ENCODE data around the gene MGAT5.

MGAT5 gene

DNA sequence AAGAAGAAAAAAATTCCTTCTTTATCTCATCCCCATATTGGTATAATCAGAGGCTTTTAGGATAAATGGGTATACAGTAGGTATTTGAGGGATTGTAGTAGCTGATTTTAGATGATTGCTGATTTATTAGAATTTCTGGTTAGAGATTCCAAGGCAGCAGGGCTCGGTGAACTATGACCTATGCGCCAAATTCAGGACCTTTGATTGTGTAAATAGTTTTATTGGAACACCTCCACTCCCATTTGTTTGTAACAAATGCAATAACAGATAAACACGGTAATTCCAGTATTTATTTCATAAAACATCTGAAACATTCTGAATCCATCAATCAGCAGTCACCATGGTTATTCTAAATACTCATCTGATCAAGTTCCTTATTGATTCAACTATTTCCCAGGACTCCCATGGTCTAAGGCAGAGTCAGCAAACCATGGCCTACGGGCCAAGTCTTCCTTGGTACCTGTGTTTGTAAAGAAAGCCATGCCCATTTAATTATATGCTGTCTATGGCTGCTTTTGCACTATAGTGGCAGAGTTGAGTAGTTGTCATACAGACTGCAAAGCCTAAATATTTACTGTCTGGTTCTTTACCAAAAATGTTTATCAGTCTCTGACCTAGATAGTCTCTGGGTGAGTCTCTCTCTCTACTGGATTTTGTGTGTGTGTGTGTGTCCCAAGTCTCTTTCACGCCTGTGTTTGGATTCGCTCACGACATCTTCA is 4.3 kb downstream of the MGAT5 start:
- DNase-seq, result no peak

DNA sequence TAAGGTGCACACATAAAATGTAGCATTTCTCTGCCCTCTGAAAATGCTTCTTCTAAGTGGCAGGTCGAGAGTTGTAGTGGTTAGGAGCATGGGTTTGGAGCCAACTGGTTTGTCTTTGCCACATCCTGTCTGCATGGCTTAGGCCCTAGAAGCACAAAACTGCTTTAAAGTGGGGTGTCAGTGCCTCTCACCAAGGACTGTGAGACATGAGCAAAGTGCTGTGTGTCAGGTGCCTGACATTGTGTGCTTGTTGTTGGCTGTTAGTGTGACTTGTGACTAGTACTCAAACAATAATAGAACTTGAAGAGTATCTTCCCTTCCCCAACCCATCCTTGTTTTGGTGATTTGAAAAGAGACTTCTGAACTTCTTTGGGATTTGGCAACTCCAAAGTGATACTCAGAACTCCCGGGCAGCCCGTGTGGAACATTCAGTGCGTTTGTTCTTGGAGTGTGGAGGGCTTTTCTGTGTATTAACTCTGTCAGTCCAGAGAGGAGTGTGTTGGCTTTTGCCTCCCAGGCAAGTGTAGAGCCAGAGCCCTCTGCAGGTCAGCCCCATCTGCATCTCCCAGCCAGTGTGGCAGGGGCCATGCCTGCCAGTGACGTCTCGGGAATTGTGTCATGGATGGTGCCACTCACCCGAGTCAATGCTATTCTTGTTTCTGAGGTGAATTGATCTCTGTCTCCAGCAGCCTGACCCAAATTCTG is 5.0 kb downstream of the MGAT5 start:
- no peak for DNase-seq

DNA sequence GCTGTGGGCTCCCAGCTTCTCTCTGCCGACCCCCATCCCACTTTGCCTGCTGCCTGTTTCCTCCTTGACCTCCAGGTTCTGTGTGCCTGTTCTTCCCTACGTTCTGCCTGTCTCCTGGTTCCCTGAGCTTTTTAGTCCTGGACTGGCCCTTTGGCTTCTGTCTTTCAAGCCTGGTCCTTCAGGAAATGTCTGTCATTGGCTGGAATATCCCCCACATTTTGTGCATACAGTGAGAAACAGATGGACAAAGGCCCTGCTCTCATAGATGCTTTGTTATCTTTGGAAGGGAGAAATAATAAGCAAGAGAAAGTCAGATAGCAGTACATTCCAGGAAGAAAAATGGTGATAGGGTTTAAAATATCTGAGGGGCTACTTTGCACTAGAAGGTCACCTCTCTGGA is 5.7 kb downstream of the MGAT5 start:
- DNase-seq, result no peak

DNA sequence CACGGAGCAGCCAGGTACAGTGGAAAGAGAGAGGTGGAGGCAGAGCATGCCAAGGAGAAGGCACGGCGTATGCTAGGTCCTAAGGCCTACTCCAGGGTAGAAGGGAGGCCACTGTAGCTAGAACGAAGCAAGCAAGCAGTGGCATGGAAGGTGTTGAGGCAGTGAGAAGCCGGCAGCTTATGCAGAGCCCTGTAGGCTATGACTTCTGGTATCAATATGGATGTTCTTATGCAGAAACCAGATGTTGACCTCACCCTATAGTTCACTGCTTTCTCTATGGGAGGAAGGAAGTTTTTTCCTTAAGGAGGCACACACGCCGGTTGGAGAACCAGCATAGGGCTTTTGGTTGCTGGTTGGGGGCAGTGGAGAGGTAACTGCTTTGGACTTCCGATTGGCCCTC is 6.1 kb downstream of the MGAT5 start:
- no peak for DNase-seq

DNA sequence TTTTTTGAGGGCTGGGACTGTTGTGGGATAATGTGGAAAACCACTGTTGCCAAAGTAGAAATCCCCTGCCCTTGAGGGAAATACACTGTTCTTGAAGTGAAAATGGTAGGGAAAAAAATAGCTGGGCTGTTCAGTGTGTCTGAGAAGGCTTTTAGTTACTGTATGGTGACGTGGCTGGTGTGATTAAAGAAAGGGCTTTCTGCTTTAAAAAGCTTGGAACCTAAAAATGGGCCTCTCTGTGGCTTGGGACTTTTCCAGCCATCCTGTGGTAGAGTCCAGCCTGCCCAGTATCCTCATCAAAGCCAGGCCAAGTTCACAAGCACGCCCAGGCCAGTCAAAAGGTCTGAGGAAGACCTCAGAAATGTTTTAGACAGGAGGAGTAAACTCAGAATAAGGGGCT is 6.8 kb downstream of the MGAT5 start:
- no peak for DNase-seq

DNA sequence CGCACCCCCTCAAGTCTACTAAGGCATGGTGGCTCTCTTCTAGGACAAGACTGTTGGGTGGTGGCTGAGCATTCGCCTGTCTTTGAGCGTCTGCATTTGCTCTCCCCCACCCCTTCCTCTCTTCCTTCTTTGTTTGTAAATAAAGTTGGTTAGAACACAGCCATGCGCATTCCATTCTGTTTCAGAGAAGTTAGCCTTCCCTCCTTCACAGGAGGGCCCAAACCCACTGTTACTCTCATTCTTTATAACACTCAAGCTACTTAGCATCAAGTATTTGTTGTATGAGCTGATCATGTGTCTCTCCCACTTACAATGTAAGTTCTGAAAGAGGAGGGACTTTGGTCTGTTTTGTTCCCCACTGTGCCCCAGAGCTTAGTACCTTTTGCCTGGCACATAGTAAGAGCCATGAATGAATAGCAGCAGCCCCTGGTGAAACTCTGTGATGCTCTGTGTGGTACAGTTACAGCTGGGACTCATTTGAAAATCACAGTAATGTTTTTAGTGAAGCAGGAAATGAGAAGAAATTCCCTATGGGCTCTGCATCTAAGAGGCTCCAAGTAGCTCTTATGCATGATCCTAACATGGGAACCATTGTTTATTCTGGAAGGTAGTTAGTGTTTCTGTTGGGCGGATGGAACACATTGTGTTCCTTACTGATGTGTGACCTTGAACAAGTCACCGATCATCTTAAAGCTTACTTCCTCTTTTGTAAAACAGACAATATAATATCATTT is 7.7 kb downstream of the MGAT5 start:
- DNase-seq, result no peak

DNA sequence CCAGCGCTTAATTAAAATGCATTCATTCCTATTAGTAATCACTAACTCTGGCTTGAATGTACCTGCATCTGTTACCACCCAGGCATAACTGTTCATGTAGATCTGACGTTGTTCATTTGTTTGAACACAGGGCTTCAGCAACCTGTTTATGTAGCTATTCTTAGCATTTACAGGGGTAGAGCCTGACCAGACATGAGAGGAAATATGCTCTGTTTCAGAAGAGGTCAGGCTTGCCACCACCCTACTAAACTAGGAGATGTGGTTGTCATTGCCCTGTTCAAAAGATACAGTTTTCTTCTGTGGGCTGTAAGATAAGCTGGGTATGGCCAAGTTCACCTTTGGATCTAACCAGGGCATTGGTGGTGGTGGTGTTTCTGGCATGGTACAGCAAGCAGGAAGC is 8.8 kb downstream of the MGAT5 start:
- DNase-seq, result no peak

DNA sequence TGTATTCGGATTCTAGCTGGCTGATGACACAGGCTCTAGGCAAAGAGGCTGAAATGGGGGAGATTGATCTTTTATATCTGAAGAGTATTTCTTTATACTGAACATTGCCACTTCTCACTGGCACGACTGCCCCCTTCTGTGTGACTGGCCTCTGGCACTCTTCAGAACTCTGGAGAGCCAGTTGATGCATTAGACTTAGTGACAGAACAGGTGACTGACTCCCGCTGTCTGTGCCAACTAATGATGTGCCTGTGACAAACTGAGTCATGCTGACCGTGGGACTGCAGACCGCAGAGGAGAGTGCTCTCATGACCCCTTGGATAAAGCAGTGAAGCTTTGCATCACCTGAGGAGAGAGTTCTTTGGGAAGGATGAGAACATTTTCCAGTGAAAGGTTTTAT is 14.4 kb downstream of the MGAT5 start:
- no peak for DNase-seq

DNA sequence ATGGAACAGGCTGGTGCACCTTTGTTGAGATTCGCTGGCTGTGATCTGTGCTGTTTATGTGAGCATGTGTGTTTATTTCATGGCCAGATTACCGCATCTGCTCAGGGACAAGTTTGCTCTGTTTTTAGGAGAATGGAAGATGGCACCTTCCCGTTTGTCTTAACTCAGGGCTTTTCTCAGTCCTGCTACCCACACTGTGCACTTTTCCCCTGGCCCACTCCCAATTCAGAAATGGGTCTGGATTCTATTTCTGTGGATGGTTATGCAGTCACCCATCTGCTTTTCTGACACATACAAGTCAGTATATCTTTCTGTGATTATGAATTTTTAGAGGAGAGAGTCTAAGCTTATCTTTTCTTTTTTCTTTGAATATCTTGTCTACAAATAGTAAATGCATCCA is 15.4 kb downstream of the MGAT5 start:
- DNase-seq, result no peak

DNA sequence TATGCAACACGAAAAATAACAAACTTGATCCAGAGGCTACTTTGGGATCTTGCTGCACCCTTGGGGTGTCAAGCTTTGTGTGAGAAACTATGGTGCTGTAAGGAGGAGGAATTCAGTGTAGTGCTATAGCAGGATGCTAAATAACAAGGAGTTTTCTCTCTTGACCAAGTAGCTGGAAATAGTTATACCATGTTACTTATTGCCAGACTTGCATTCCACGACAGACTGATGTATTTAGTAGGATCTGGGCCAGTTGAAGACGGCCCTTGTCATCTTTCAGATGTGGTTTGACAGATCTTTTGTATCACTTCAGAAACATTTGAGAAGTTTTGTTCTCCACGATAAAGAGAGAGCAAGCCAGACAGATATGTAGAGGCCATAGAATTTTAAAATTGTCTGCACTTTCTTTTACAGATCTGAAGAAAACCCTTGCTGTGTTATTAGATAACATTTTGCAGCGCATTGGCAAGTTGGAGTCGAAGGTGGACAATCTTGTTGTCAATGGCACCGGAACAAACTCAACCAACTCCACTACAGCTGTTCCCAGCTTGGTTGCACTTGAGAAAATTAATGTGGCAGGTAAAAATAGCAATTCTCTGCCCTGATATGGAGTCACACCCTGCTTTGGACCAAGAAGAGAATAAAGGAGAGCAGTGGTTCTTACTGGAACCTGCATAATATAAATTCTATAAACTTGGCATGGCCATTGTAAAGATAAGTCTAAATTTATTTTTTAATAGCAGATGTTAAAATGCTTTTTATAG is 16.3 kb downstream of the MGAT5 start:
- no peak for DNase-seq

DNA sequence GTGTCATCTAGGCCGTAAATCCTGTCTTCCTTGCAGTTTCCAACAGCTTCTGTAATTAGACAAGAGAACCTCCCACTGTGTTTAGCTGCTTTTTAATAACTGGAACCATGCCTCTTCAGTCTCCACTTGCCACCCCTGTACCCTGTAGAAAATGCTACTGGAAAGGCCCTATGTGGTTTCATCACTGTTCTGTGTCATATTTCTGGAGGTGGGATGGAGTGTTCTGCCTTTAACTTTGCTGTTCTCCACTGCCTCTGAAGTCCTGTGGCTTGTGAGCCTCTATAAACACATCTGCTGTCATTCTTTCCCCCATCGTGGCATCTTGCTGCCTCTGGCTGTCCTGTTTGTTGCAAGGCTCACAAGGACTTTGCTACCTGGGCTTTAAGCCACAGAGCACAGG is 17.9 kb downstream of the MGAT5 start:
- DNase-seq, result no peak

DNA sequence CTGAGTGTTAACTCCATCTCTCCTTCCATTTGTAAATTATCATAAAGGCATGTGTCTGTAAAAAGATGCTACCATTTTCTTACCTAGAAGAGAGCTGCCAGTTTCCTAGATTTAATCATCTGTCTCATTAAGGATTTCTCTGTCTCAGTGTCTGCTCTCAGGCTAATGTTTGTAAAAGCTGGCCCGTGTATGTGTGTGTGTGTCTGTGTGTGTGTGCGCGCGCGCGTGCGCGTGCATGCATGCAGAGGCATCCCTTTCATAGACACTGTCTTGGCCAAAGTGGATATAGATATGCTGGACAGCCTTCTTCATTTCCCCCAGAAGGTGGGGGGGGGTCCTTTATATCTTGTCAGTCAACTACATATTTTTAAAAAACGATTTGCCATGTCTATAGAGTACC is 18.9 kb downstream of the MGAT5 start:
- no peak for DNase-seq

DNA sequence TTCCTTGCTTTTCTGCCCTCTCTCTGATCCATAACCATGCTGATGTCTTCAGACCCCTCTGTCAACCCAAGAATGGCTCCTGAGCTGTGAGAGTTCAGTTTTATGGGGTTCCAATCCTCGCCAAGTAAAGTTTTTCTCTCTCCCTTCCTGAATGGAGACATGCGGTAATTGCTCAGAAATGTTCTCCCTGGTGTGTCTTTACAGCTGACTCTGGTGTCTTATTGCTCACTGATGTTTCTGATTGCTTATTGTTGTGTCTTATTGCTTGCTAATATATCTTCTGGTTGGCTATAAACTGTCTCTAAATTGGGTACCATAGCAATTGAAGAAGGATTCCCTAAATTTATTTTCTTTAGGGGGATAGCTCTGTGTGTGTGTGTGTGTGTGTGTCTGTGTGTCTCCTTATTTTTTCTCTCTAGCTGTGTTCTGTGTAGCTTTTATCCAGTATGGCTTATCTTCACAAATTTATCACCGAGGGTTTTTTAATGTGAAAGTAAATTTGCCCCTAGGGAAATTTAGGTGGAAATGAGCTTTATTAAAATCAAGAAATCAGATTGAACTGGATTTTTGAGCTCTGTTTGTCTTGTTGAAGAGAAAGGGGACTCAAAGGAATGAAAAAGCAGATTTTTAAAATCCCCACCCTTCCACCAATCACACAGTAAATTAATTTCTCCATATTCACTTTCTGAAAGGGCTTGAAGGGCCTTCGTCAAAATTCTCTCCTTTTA is 19.5 kb downstream of the MGAT5 start:
- DNase-seq, result no peak

DNA sequence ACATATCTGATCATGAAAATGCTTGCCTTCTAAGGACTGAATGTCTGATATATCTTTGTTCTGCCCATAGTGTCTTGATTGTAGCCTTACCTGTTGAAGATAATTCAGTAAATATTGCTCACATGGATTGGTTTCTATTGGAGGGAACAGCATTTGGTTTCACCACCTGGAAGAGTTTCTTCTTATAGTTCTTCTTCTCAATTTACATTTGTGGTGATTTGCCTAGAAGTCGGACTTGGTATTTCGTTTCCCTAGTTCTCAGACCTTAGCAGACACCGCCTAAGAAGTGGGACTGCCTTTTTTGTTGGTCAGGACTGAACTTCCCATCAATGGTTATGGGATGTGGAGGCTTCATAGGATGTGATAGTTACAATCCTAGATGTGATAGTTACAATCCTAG is 20.2 kb downstream of the MGAT5 start:
- no peak for DNase-seq

DNA sequence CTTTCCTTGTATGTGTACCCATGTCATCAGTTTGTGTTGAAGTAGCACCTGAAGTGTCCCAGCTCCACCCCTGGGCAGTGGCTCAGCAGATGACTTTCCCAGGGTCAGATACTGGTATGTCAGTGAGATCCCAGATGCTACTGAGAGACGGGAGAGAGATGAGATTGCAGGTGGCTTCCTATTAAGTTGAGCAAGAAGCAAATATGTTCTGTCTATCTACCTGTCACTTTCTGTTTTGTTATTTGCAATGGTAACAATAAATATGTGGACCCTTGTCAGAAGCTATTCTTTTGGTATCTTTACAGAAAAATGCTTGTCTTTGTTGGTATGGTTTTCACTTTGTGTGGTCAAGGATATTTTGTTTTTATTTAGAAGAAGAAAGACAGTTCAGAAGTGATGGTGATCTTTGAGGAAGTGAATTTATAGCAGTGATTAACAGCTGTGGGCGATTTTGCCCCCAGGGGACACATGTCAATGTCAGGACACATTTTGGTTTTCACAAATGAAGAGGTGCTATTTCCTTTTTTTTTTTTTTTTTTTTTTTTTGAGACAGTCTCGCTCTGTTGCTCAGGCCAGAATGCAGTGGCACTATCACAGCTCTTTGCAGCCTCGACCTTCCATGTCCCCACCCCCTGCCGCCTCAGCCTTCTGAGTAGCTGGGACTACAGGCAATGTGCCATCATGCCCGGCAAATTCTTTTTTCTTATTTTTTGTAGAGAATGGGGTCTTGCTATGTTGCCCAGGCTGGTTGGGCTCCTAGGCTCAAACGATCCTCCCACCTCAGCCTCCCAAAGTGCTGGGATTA is 21.4 kb downstream of the MGAT5 start:
- DNase-seq, result no peak

DNA sequence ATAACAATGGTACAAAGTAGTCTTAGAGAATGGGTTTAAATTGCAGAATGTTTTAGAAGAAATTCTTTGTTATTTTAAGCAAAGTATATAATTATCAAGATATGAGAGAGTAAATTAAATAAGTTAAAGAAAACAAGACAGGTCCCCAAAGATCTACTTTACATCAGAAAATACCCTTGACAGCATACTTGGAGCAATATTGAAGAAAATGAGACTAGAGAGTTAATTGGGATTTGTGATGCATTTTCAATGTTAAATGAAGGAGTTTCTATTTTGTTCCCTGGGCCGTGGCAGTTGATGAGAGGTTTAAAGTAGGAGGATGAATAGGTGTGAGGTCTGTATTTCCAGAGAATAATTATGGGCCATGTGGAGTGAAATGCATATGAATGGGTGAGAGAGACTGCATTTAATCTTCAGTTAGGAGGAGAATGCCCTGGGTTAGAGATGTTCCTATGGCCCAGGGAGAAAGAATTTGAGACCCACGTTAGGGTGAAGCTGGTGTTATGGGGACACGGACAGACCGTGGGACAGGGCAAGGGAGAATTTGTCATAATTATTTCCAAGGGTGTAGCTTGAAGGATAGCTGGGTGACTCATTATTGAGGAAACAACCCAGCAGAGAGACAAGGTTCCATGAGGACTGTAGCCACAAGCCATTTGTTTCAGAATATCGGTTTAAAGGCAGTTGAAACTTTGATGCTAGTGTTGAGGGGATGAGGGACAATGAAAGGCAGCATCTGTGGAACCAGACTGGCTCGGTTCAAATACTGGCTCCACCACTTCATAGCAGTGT is 22.7 kb downstream of the MGAT5 start:
- DNase-seq, result no peak

DNA sequence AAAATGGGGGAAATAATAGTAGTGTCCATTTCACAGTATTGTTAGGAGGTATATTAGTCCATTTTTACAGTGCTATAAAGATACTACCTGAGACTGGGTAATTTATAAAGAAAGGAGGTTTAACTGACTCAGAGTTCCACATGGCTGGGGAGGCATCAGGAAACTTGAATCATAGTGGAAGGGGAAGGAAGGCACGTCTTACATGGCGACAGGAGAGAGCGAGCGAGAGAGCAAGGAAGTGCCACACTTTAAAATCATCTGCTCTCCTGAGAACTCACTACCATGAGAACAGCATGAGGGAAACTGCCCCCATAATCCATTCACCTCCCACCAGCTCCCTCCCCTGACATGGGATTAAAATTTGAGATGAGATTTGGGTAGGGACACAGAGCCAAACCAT is 23.4 kb downstream of the MGAT5 start:
- DNase-seq, result no peak

DNA sequence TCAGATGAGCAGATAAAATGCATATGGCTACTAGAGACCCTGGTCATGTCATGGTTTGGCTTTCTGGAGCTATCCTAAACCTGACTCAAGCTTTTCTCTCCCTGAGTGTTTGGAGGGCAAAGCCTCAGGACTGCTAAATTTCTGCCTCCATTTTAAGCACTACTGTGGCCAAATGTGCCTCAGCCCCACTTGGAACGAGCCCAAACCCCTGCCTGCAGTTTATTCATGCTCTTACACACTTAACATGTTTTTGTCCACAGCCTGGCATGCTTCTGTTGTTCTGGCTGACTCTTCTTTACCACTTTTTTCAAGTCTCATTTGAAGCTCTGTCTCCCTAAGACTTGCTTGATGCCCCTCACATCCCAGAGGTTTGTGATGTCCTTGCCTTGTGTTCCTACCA is 24.7 kb downstream of the MGAT5 start:
- no peak for DNase-seq

DNA sequence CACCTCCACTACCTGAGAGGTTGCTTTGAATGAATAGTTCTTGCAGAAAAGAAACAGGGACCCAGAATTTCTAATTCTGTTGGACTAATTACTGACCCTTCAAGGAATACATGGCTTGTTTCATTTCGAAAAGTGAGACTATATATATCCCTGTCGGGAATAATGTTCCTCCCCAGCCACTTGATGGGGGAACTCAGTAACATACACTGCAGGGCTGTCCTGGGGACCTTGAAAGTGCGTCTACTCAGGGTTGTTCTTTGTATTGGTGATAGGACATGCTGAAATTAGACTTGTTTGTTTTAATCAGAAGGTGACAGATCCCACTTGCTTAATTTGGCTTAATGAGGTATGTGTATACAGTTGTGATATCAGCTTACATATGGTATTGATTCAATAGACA is 25.5 kb downstream of the MGAT5 start:
- DNase-seq, result no peak

DNA sequence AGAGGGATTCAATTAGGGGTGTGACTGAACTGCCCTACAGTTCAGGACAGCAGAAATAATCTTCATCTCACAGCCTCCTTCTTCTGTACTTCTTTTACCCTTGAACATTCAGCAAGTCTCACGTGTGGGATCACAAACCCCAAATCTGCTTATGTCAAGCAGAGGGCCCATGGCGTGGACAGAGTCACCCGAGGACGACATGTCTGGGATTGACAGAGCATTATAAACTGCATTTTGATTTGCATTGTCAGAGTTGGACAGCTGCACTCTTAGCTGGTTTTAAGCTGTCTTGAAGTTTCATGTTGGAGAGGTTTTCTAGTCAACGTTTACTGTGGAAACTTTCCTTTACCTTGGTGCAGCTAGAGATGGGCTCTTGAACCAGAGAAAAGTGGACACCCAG is 26.4 kb downstream of the MGAT5 start:
- DNase-seq, result no peak

DNA sequence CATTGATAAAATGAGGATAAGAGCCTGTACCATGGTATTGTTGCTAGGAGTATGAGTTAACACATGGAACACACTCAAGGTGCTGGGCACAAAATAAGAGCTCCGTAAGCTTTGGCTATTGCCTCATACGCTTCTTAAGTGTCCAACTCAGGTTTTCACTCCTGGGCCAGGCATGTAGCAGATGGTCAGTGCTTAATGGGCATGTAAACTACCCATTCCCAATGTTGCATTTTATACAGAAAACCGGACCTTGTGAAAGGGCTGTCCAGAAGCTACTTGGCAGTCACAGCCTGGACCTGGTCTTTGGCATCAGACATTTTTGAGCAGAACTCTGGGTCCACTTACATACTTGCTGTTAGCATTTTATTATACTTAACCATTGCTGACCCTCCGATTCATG is 26.9 kb downstream of the MGAT5 start:
- DNase-seq, result no peak

Data from SW 1271 (cell line).